ENCODE data around the gene GPSM1. TPM values are rescaled to one million over a fixed set of nuclear protein-coding genes. Genes with fewer than 3 reads are reported as not detected.

GPSM1 gene
- total and polyA plus RNA-seq, 9 of the 15 experiments (the other 6 are each of a cell fraction or from before 2014, with no cell fraction given): 0.04 to 14.2 (median 3.1) TPM

DNA sequence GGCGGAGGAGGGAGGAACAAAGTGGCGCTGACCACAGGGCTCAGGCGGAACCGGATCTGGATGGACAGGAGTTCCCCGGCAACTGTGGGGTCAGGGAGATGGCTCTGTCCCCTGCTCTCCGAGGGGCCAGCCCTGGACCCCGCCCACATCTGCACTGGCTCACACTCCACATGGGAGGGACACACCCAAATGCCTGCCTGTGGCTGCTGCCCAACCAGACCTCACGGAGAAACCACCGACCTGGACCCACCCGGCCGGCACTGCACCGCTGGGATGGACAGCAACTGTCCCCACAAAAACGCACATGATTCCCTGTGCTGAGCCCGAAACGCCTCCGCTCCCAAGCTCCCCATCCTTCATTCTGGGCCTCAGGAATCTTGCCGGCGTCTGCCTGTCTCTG, 28.2 kb upstream of the GPSM1 start (continued):
- TF ChIP-seq MXI1 (IDR thresholded peaks at IDR 0.05; ENCODE audit: low read depth, low read length): no peak
- TF ChIP-seq ASH1L (IDR thresholded peaks at IDR 0.05; ENCODE audit: borderline replicate concordance, low read depth, partially characterized antibody): no peak
- TF ChIP-seq, protein P1, sequence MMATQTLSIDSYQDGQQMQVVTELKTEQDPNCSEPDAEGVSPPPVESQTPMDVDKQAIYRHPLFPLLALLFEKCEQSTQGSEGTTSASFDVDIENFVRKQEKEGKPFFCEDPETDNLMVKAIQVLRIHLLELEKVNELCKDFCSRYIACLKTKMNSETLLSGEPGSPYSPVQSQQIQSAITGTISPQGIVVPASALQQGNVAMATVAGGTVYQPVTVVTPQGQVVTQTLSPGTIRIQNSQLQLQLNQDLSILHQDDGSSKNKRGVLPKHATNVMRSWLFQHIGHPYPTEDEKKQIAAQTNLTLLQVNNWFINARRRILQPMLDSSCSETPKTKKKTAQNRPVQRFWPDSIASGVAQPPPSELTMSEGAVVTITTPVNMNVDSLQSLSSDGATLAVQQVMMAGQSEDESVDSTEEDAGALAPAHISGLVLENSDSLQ (IDR thresholded peaks at IDR 0.05): no peak
- no peak for TF ChIP-seq NR2F6 (CRISPR knock-in tag; IDR thresholded peaks at IDR 0.05)
- TF ChIP-seq, protein P2, sequence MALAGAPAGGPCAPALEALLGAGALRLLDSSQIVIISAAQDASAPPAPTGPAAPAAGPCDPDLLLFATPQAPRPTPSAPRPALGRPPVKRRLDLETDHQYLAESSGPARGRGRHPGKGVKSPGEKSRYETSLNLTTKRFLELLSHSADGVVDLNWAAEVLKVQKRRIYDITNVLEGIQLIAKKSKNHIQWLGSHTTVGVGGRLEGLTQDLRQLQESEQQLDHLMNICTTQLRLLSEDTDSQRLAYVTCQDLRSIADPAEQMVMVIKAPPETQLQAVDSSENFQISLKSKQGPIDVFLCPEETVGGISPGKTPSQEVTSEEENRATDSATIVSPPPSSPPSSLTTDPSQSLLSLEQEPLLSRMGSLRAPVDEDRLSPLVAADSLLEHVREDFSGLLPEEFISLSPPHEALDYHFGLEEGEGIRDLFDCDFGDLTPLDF (CRISPR knock-in tag; IDR thresholded peaks at IDR 0.05): no peak
- TF ChIP-seq NELFE (IDR thresholded peaks at IDR 0.05; ENCODE audit: insufficient read depth, insufficient read length): no peak
- no peak for TF ChIP-seq ATF1 (CRISPR knock-in tag; IDR thresholded peaks at IDR 0.05)
- no peak for TF ChIP-seq ATF1 (tag; IDR thresholded peaks at IDR 0.05)

DNA sequence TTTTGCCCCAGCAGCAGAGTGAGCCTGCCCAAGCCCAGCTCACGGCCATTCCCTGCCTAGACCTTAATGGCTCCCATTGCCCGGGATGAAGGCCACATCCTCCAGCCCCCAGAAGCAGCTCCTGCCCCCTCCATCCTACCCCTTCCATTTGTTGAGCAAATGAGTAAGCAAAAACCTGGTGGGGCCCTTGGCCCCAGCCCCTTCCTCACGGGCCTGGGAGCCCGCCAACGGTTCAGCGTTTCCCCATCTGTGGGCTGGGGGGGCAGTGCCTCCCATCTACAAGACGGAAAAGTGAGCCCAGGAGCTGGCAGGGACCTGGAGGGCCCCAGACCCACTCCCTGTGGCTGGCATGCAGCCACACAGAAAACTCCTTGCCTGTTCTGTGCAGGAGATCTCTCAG, 27.8 kb upstream of the GPSM1 start:
- FAIRE-seq (no peak), ATAC-seq (no peak), DNase-seq (ENCODE audit: extremely low read depth in 1 of 4, low spot score in 3 of 4) (no peak)
- no TSS peak for BruUV-seq (replicated peaks)
- Histone ChIP-seq H3K4me3 (no peak overlapping the region), H3K27me3 (ENCODE audit: control insufficient read depth in 2 of 2, insufficient read depth in 2 of 2, low read length in 2 of 2) (peaks cover 27 to 70% of the 10 kb centered on the region in 2 experiments), H3K9me1 (ENCODE audit: control insufficient read depth, insufficient read depth, low read length) (no peaks in the 10 kb centered on the region), H4K20me1 (replicated peaks; ENCODE audit: control insufficient read depth, insufficient read depth, low read length) (no peaks in the 10 kb centered on the region; the same call in none of the 2 replicates), H3K9ac (ENCODE audit: insufficient read depth in 1 of 2, low read depth in 2 of 2, low read length in 2 of 2) (peak overlapping the region in 1 of 2 experiments; percentile 58; a peak in 1 of 4 replicates), H3K9me3 (replicated peaks; ENCODE audit: control insufficient read depth, insufficient read depth, low read depth, low read length) (peaks cover 1% of the 10 kb centered on the region; the same call in 1 of the 2 replicates), H3K79me2 (ENCODE audit: control insufficient read depth, insufficient read depth, low read length) (no peaks in the 10 kb centered on the region), H3K4me1 (replicated peaks in 1 of 2; ENCODE audit: control insufficient read depth in 2 of 2, insufficient read depth in 2 of 2, low read length in 2 of 2) (peaks cover 0 to 55% of the 10 kb centered on the region in 2 experiments; a peak in 2 of 5 replicates), H3K36me3 (ENCODE audit: control insufficient read depth, insufficient read depth, low read length) (no peaks in the 10 kb centered on the region), H2AFZ (ENCODE audit: low read depth, low read length) (no peak overlapping the region), H3K4me2 (ENCODE audit: insufficient read depth, low read length) (no peak overlapping the region), H3K27ac (ENCODE audit: extremely low read depth, low read depth, low read length) (no peak overlapping the region)
- CTCF ChIA-PET (ENCODE audit: low intra/inter-chr PET ratio): no interaction called here
- intact Hi-C loops (cut with micrococcal nuclease): no loop called here
- WGBS (ENCODE audit: insufficient coverage, low coverage, missing lambda C conversion rate): 7% methylated on average over 7 of the region's 7 CpGs
- in situ Hi-C loops (cut with MboI): no loop called here
- POLR2A ChIA-PET: no interaction called here
- no peak for TF ChIP-seq NRF1 (conservative IDR thresholded peaks at IDR 0.05 in 1 of 2, IDR thresholded peaks at IDR 0.05 in 1 of 2)
- TF ChIP-seq CHCHD3 (CRISPR knock-in tag; IDR thresholded peaks at IDR 0.05): no peak
- TF ChIP-seq E2F3 (CRISPR knock-in tag; IDR thresholded peaks at IDR 0.05): no peak
- no peak for TF ChIP-seq LARP7 (IDR thresholded peaks at IDR 0.05)

Measured in K562 (cell line).